SK-N-SH (cell line): Measurements from ENCODE around the gene ADGRL3. TPM values are rescaled to one million over a fixed set of nuclear protein-coding genes. Genes with fewer than 3 reads are reported as not detected.

ENCODE experiments used
- CTCF ChIA-PET: fragments of 300-600, 350-600 bp; formaldehyde crosslinking; extraction: SDS; loops from one replicate; lab custom pipeline; 2021; lab: Yijun Ruan, JAX
- POLR2A ChIA-PET: fragments of 350-600 bp; sonication (Branson Sonifier 250); formaldehyde crosslinking; extraction: SDS; loops from one replicate; lab custom pipeline; 2020; ENCODE audit warnings: antibody characterized with exemption, inconsistent platforms; lab: Yijun Ruan, JAX
- DNase-seq: peaks from one replicate; pipeline ENCODE4 v3.0.0; 2012
- H2AFZ ChIP-seq: fragments of 200-600 bp; sonication (generic); 2 replicates; pipeline ENCODE4 v1.8.1; 2016; ENCODE audit warnings: antibody characterized with exemption, mild to moderate bottlenecking, low read depth
- H3F3A ChIP-seq: fragments of 200-600 bp; sonication (generic); replicated peaks from 2 replicates; pipeline ENCODE3; 2016; ENCODE audit warnings: antibody characterized with exemption, mild to moderate bottlenecking; ENCODE audit not compliant: insufficient read depth
- H3K27ac ChIP-seq, 2 experiments: fragments of 200-500 bp in 1 of 2; fragments of 200-600 bp in 1 of 2; sonication (Bioruptor generic) in 1 of 2; sonication (generic), shearing (Covaris generic) in 1 of 2; 2 replicates each; pipeline versions ENCODE4 v1.5.1 to v1.6.1; 2014 to 2016; ENCODE audit warnings: low read depth in 2 of 2, inconsistent platforms in 1 of 2, low read length in 1 of 2, mild to moderate bottlenecking in 1 of 2, mixed read lengths in 1 of 2
- H3K27me3 ChIP-seq: fragments of 200-600 bp; sonication (generic), shearing (Covaris generic); 2 replicates; pipeline ENCODE4 v1.6.1; 2016; ENCODE audit warnings: mixed run types; ENCODE audit not compliant: insufficient read depth
- H3K36me3 ChIP-seq, 2 experiments: fragments of 200-500 bp in 1 of 2; fragments of 200-600 bp in 1 of 2; sonication (Bioruptor generic) in 1 of 2; sonication (generic) in 1 of 2; replicated peaks in 1 of 2; 2 replicates each; pipeline versions ENCODE3 to v1.5.1; 2014 to 2016; ENCODE audit warnings: low read length in 1 of 2, mild to moderate bottlenecking in 1 of 2; ENCODE audit not compliant: insufficient read depth in 2 of 2, control insufficient read depth in 1 of 2
- H3K4me1 ChIP-seq, 2 experiments: fragments of 200-500 bp in 1 of 2; fragments of 200-600 bp in 1 of 2; sonication (Bioruptor generic) in 1 of 2; sonication (generic), shearing (Covaris generic) in 1 of 2; 2 replicates each; pipeline versions ENCODE4 v1.5.1 to v1.6.1; 2014 to 2016; ENCODE audit warnings: low read depth in 1 of 2, low read length in 1 of 2, mixed run types in 1 of 2; ENCODE audit not compliant: insufficient read depth in 2 of 2, control insufficient read depth in 1 of 2
- H3K4me2 ChIP-seq: fragments of 200-600 bp; sonication (generic), shearing (Covaris generic); 2 replicates; pipeline ENCODE4 v1.6.1; 2017; ENCODE audit warnings: mixed run types
- H3K4me3 ChIP-seq, 2 experiments: fragments of 200-500 bp in 1 of 2; fragments of 200-600 bp in 1 of 2; sonication (Bioruptor generic) in 1 of 2; sonication (generic), shearing (Covaris generic) in 1 of 2; 2 replicates each; pipeline versions ENCODE4 v1.5.1 to v1.8.1; 2014 to 2016; ENCODE audit warnings: low read depth in 2 of 2, inconsistent platforms in 1 of 2, low read length in 1 of 2, mild to moderate bottlenecking in 1 of 2, mixed read lengths in 1 of 2, moderate library complexity in 1 of 2
- H3K79me2 ChIP-seq: fragments of 200-600 bp; sonication (generic); 2 replicates; pipeline ENCODE4 v1.8.1; 2017; ENCODE audit warnings: mild to moderate bottlenecking; ENCODE audit not compliant: insufficient read depth
- H3K9ac ChIP-seq: fragments of 200-600 bp; sonication (generic); 2 replicates; pipeline ENCODE4 v1.6.1; 2017; ENCODE audit warnings: mixed run types
- H3K9me2 ChIP-seq: fragments of 200-600 bp; sonication (generic); 2 replicates; pipeline ENCODE4 v1.6.1; 2017; ENCODE audit warnings: mixed run types
- H3K9me3 ChIP-seq: fragments of 200-600 bp; sonication (generic); 2 replicates; pipeline ENCODE4 v1.6.1; 2017; ENCODE audit warnings: mixed run types, mild to moderate bottlenecking, moderate library complexity
- H4K20me1 ChIP-seq: fragments of 200-600 bp; sonication (generic); 2 replicates; pipeline ENCODE4 v1.6.1; 2017; ENCODE audit warnings: mild to moderate bottlenecking, mixed run types; ENCODE audit not compliant: insufficient read depth
- ELF1 ChIP-seq: IDR thresholded peaks from 2 replicates; pipeline ENCODE4 v1.4.0; 2012
- EZH2phosphoT487 ChIP-seq: fragments of 200-600 bp; sonication (generic); IDR thresholded peaks from 2 replicates; pipeline ENCODE4 v1.6.1; 2017; ENCODE audit warnings: low read depth, mixed run types, mild to moderate bottlenecking, antibody characterized with exemption, moderate library complexity, borderline replicate concordance
- FOXJ3 ChIP-seq: sonication (generic); formaldehyde crosslinking; IDR thresholded peaks from 2 replicates; pipeline ENCODE4 v1.5.1; 2020; ENCODE audit warnings: mild to moderate bottlenecking, missing genetic modification reagents
- RAD21 ChIP-seq: IDR thresholded peaks from 2 replicates; pipeline ENCODE4 v1.6.1; 2012; ENCODE audit warnings: mild to moderate bottlenecking, low read length
- RFX5 ChIP-seq: IDR thresholded peaks from 2 replicates; pipeline ENCODE4 v1.6.1; 2012; ENCODE audit warnings: mild to moderate bottlenecking, improper control_type of control experiment, low read length
- RXRA ChIP-seq: IDR thresholded peaks from 2 replicates; pipeline ENCODE4 v1.4.0; 2012; ENCODE audit warnings: low read depth, mild to moderate bottlenecking, borderline replicate concordance
- WGBS: methylation state at CpG from one replicate; pipeline ENCODE4 v1.1.6; 2017; ENCODE audit warnings: low lambda C conversion rate; 5-methylcytosine and 5-hydroxymethylcytosine counted together
- polyA plus RNA-seq, 3 experiments: library from polyadenylated mRNA; depleted of rRNA; stranded (reverse); fragments of >200 nt; gene quantifications; 2 replicates each; pipeline ENCODE4 v1.2.3, GENCODE V29; 2012
- TF ChIP-seq, protein P1 (sequence below): fragments of 200-600 bp; sonication (generic); IDR thresholded peaks from 2 replicates; pipeline ENCODE4 v1.6.1; 2017; ENCODE audit warnings: antibody characterized with exemption, mild to moderate bottlenecking, moderate library complexity
- TF ChIP-seq, protein P2 (sequence below): IDR thresholded peaks from 2 replicates; pipeline ENCODE4 v1.4.0; 2012; ENCODE audit warnings: low read depth, borderline replicate concordance

ADGRL3 gene
- polyA plus RNA-seq, 1 of the 3 experiments (the other 2 are of a cell fraction), result 0.03 TPM

DNA sequence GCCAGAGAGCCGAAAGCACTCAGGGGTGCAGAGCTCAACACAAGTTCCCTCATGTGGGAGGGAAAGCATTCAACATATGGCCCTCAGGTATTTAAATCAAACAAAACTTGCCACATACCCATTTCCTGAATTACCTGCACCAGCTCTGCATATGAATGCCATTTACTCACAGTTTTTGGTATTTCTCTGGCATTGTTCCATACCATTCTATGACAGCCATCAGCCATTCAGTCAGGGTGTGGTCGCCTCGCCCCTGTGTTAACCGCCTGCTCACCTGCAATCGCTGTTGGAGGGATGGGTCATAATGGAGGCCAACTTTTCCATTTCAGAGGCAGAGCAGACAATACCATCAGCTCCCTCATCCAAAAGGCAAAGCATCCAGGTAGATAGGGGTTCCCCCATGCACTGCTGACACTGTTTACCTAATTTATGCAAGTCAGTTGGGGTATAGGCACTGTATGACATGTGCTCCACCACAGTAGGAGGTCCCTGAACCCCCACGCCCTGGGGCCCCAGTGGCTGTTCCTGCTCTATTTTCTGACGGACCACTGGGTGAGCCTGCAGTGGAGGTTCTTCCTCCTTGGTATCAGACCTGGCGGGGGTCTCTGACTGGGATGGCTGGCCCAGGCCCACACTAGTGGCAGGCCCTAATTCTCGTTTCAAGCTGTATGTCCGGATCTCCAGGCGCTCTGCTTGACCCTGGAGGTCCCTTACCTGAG lies 227.1 kb downstream of the ADGRL3 start (continued):
- TF ChIP-seq, protein P1, sequence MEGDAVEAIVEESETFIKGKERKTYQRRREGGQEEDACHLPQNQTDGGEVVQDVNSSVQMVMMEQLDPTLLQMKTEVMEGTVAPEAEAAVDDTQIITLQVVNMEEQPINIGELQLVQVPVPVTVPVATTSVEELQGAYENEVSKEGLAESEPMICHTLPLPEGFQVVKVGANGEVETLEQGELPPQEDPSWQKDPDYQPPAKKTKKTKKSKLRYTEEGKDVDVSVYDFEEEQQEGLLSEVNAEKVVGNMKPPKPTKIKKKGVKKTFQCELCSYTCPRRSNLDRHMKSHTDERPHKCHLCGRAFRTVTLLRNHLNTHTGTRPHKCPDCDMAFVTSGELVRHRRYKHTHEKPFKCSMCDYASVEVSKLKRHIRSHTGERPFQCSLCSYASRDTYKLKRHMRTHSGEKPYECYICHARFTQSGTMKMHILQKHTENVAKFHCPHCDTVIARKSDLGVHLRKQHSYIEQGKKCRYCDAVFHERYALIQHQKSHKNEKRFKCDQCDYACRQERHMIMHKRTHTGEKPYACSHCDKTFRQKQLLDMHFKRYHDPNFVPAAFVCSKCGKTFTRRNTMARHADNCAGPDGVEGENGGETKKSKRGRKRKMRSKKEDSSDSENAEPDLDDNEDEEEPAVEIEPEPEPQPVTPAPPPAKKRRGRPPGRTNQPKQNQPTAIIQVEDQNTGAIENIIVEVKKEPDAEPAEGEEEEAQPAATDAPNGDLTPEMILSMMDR, result no peak
- no peak for TF ChIP-seq FOXJ3 (CRISPR knock-in tag)
- no peak for TF ChIP-seq EZH2phosphoT487
- no peak for TF ChIP-seq ELF1
- no peak for TF ChIP-seq RAD21
- TF ChIP-seq RFX5, result no peak
- TF ChIP-seq, protein P2, sequence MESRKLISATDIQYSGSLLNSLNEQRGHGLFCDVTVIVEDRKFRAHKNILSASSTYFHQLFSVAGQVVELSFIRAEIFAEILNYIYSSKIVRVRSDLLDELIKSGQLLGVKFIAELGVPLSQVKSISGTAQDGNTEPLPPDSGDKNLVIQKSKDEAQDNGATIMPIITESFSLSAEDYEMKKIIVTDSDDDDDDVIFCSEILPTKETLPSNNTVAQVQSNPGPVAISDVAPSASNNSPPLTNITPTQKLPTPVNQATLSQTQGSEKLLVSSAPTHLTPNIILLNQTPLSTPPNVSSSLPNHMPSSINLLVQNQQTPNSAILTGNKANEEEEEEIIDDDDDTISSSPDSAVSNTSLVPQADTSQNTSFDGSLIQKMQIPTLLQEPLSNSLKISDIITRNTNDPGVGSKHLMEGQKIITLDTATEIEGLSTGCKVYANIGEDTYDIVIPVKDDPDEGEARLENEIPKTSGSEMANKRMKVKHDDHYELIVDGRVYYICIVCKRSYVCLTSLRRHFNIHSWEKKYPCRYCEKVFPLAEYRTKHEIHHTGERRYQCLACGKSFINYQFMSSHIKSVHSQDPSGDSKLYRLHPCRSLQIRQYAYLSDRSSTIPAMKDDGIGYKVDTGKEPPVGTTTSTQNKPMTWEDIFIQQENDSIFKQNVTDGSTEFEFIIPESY, result no peak

DNA sequence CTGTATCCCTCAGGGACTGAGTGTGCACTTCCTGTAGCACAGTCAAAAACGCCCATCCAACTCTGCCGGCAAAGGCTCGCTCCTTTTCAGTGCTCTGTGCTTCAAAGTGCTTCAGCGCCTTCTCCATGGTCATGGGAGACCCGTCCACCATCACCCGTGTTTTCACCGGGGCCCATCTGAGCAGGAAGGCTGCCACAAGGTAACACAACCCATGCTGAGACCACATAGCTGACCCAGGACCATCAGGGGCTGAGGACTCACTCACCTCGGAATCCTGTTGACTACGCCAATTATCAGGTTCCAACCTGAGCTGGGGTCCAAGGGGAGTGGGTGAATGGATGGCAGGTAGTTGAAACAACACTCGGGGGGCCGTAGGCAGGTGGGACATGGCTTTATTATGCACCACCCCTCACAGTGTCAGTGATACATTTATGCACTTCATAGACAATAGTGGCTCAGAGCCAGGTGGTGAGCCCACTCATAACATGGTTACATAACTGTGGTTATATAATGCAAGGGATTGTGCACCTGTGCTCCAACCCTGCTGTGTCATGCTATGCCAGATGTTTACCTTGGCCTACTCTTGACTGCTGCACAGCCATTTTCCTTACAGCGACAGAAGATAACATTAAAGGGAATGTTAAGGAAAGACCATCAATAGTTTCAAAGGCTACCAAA lies 227.8 kb downstream of the ADGRL3 start:
- POLR2A ChIA-PET, result no interaction called here

More for the DNA sequence above, 227.8 kb downstream of the ADGRL3 start:
- no peak overlapping the region for H2AFZ ChIP-seq
- no peak overlapping the region for H3K4me2 ChIP-seq
- no peaks in the 10 kb centered on the region for H3K9me2 ChIP-seq
- H3K4me1 ChIP-seq, result no peaks in the 10 kb centered on the region
- H3K27me3 ChIP-seq, result no peaks in the 10 kb centered on the region
- H3K9me3 ChIP-seq, result no peaks in the 10 kb centered on the region
- TF ChIP-seq FOXJ3 (CRISPR knock-in tag) (no peak), RXRA (no peak)
- TF ChIP-seq, protein P1, result no peak
- no peaks in the 10 kb centered on the region for H3K36me3 ChIP-seq
- DNase-seq, result no peak
- CTCF ChIA-PET, result no interaction called here
- H3F3A ChIP-seq, result no peaks in the 10 kb centered on the region
- H3K4me3 ChIP-seq, result no peak overlapping the region
- no peak overlapping the region for H3K27ac ChIP-seq
- no peaks in the 10 kb centered on the region for H3K79me2 ChIP-seq
- H3K9ac ChIP-seq, result no peak overlapping the region
- H4K20me1 ChIP-seq, result no peaks in the 10 kb centered on the region
- WGBS, result 62% methylated on average over 12 of the region's 12 CpGs
